ENCODE results near the gene GNG14. TPM values are rescaled to one million over a fixed set of nuclear protein-coding genes. Genes with fewer than 3 reads are reported as not detected.

The GNG14 gene
- total and polyA plus RNA-seq, 10 of the 15 experiments (the other 5 are each of a cell fraction or from before 2014, with no cell fraction given), result not detected

- ChIA-PET SMC1A (ENCODE audit: uncharacterized antibody, unreplicated experiment) (no interaction called here), POLR2A (interaction anchor here (0.6 kb wide), 1 partner anchor 1063 kb away, joined by 3 read pairs; no protein-coding TSS in a partner anchor), CTCF (interaction anchor here (0.6 kb wide), 1 partner anchor 29 kb away, joined by 3 read pairs; no protein-coding TSS in a partner anchor), RAD21 (ENCODE audit: unreplicated experiment) (no interaction called here)
- in situ Hi-C loops (cut with MboI), result no loop called here
- no peak overlapping the region for H3K4me3 ChIP-seq
- H2AFZ ChIP-seq (ENCODE audit: control insufficient read depth, low read depth, low read length), result no peak overlapping the region
- peak; percentile 78 for ATAC-seq
- no TSS peak for BruUV-seq (replicated peaks)
- peaks cover 5 to 10% of the 10 kb centered on the region in 2 experiments; a peak in 3 of 4 replicates for H3K36me3 ChIP-seq (ENCODE audit: control insufficient read depth in 2 of 2, insufficient read depth in 2 of 2, low read length in 1 of 2)
- H3K27me3 ChIP-seq (replicated peaks in 1 of 2; ENCODE audit: control insufficient read depth in 2 of 2, insufficient read depth in 2 of 2, low read length in 1 of 2), result no peaks in the 10 kb centered on the region
- no peaks in the 10 kb centered on the region for H3K79me2 ChIP-seq (ENCODE audit: control insufficient read depth, insufficient read depth, low read length)
- no peaks in the 10 kb centered on the region for H3K4me1 ChIP-seq (ENCODE audit: control insufficient read depth, insufficient read depth, low read length)
- no peak overlapping the region for H3K4me2 ChIP-seq (ENCODE audit: control insufficient read depth, insufficient read depth)
- H3K27ac ChIP-seq (ENCODE audit: control insufficient read depth, insufficient read depth), result no peak overlapping the region
- no peak overlapping the region for H3K9ac ChIP-seq (ENCODE audit: control insufficient read depth, insufficient read depth, low read length)
- no peak for DNase-seq (ENCODE audit: low read depth, low spot score)
- WGBS (ENCODE audit: insufficient coverage, insufficient replicate concordance, low lambda C conversion rate, missing lambda C conversion rate), result 63% methylated on average over 25 of the region's 31 CpGs
- H4K20me1 ChIP-seq (ENCODE audit: control insufficient read depth, insufficient read depth), result no peaks in the 10 kb centered on the region
- FAIRE-seq, result no peak
- TF ChIP-seq USF1 (IDR thresholded peaks at IDR 0.05; ENCODE audit: borderline replicate concordance, extremely low read length, insufficient read depth, low read depth, low read length) (no peak), CHD1 (IDR thresholded peaks at IDR 0.05; ENCODE audit: low read depth, low read length) (no peak), BMI1 (IDR thresholded peaks at IDR 0.05; ENCODE audit: borderline replicate concordance) (no peak), TCF12 (IDR thresholded peaks at IDR 0.05; ENCODE audit: low read depth, low read length) (no peak), POLR2A (IDR thresholded peaks at IDR 0.05; ENCODE audit: low read depth, low read length) (peak; percentile 51; the same call in 1 of the 2 replicates)
- intact Hi-C loops (cut with micrococcal nuclease; ENCODE audit: unreplicated experiment), result no loop called here
- H3K9me3 ChIP-seq (replicated peaks; ENCODE audit: control insufficient read depth, insufficient read depth, low read length), result no peaks in the 10 kb centered on the region; the same call in 2 of the 3 replicates
Measured at GRCh38 chr19:12647490-12648071, 40.2 kb upstream of the GNG14 start.

GRCh38 chr19:12648088-12648487 is 39.7 kb upstream of the GNG14 start:
- ChIA-PET POLR2A (no interaction called here), CTCF (no interaction called here), SMC1A (ENCODE audit: uncharacterized antibody, unreplicated experiment) (no interaction called here), RAD21 (ENCODE audit: unreplicated experiment) (no interaction called here)
- H4K20me1 ChIP-seq (ENCODE audit: control insufficient read depth, insufficient read depth), result no peaks in the 10 kb centered on the region
- peaks cover 5 to 10% of the 10 kb centered on the region in 2 experiments; a peak in 3 of 4 replicates for H3K36me3 ChIP-seq (ENCODE audit: control insufficient read depth in 2 of 2, insufficient read depth in 2 of 2, low read length in 1 of 2)
- H3K4me1 ChIP-seq (ENCODE audit: control insufficient read depth, insufficient read depth, low read length), result no peaks in the 10 kb centered on the region
- DNase-seq (ENCODE audit: low read depth, low spot score) (no peak), FAIRE-seq (no peak), ATAC-seq (no peak)
- H3K4me2 ChIP-seq (ENCODE audit: control insufficient read depth, insufficient read depth), result no peak overlapping the region
- in situ Hi-C loops (cut with MboI) (no loop called here), intact Hi-C loops (cut with micrococcal nuclease; ENCODE audit: unreplicated experiment) (no loop called here)
- no TSS peak for BruUV-seq (replicated peaks)
- no peak overlapping the region for H3K27ac ChIP-seq (ENCODE audit: control insufficient read depth, insufficient read depth)
- H3K79me2 ChIP-seq (ENCODE audit: control insufficient read depth, insufficient read depth, low read length), result no peaks in the 10 kb centered on the region
- no peak overlapping the region for H2AFZ ChIP-seq (ENCODE audit: control insufficient read depth, low read depth, low read length)
- TF ChIP-seq POLR2A (IDR thresholded peaks at IDR 0.05; ENCODE audit: low read depth, low read length) (0 out of 2 replicates have a peak, but pooled peaks have one; percentile 7), E2F8 (IDR thresholded peaks at IDR 0.05; ENCODE audit: low read depth, partially characterized antibody) (no peak)
- no peak overlapping the region for H3K4me3 ChIP-seq
- 94% methylated on average over 25 of the region's 29 CpGs for WGBS (ENCODE audit: insufficient coverage, insufficient replicate concordance, low lambda C conversion rate, missing lambda C conversion rate)
- H3K27me3 ChIP-seq (replicated peaks in 1 of 2; ENCODE audit: control insufficient read depth in 2 of 2, insufficient read depth in 2 of 2, low read length in 1 of 2), result no peaks in the 10 kb centered on the region
- no peaks in the 10 kb centered on the region; the same call in 2 of the 3 replicates for H3K9me3 ChIP-seq (replicated peaks; ENCODE audit: control insufficient read depth, insufficient read depth, low read length)
- H3K9ac ChIP-seq (ENCODE audit: control insufficient read depth, insufficient read depth, low read length), result no peak overlapping the region
